DOHH2 (cell line): ENCODE measurements around the gene MAPK8IP2.

Source experiments
- H3F3A ChIP-seq: fragments of 200-600 bp; sonication (generic), shearing (Covaris generic); 2 replicates; pipeline ENCODE4 v1.6.0; 2016; ENCODE audit warnings: antibody characterized with exemption, mild to moderate bottlenecking; ENCODE audit not compliant: control insufficient read depth, insufficient read depth
- H3K27ac ChIP-seq: fragments of 200-600 bp; sonication (generic); 2 replicates; pipeline ENCODE4 v1.5.1; 2014; ENCODE audit warnings: low read depth, mild to moderate bottlenecking, low read length, moderate library complexity
- H3K27me3 ChIP-seq: fragments of 200-600 bp; sonication (generic); 2 replicates; pipeline ENCODE4 v1.6.1; 2014; ENCODE audit warnings: mild to moderate bottlenecking, low read length, mixed read lengths; ENCODE audit not compliant: control insufficient read depth
- H3K36me3 ChIP-seq: fragments of 200-600 bp; sonication (generic); 2 replicates; pipeline ENCODE4 v1.6.1; 2014; ENCODE audit warnings: mild to moderate bottlenecking, low read length, moderate library complexity, mixed read lengths; ENCODE audit not compliant: control insufficient read depth
- H3K4me1 ChIP-seq: fragments of 200-600 bp; sonication (generic); 2 replicates; pipeline ENCODE4 v1.6.1; 2014; ENCODE audit warnings: mild to moderate bottlenecking, low read length, mixed read lengths; ENCODE audit not compliant: control insufficient read depth
- H3K4me2 ChIP-seq: fragments of 200-600 bp; sonication (generic); 2 replicates; pipeline ENCODE4 v1.6.0; 2014; ENCODE audit warnings: mild to moderate bottlenecking, low read length, moderate library complexity
- H3K4me3 ChIP-seq: fragments of 200-600 bp; sonication (generic); 2 replicates; pipeline ENCODE4 v1.5.1; 2014; ENCODE audit warnings: mild to moderate bottlenecking, low read length, mixed read lengths
- H3K79me2 ChIP-seq: fragments of 200-600 bp; sonication (generic); 2 replicates; pipeline ENCODE4 v1.6.1; 2014; ENCODE audit warnings: mild to moderate bottlenecking, low read length, mixed read lengths; ENCODE audit not compliant: control insufficient read depth
- H3K9me2 ChIP-seq: fragments of 200-600 bp; sonication (generic); replicated peaks from 2 replicates; pipeline ENCODE4 v1.6.1; 2014; ENCODE audit warnings: mild to moderate bottlenecking, low read length, mixed read lengths; ENCODE audit not compliant: control insufficient read depth
- H3K9me3 ChIP-seq: fragments of 200-600 bp; sonication (generic); 2 replicates; pipeline ENCODE4 v1.6.1; 2014; ENCODE audit warnings: antibody characterized with exemption, low read length, mixed read lengths; ENCODE audit not compliant: control insufficient read depth, insufficient read depth
- H4K20me1 ChIP-seq: fragments of 200-600 bp; sonication (generic); 2 replicates; pipeline ENCODE4 v1.6.0; 2014; ENCODE audit warnings: low read depth, mild to moderate bottlenecking, antibody characterized with exemption, low read length, moderate library complexity; ENCODE audit not compliant: control insufficient read depth, insufficient read depth
- CTCF ChIP-seq: fragments of 200-600 bp; sonication (generic); IDR thresholded peaks from one replicate; pipeline ENCODE4 v1.5.1; 2014; ENCODE audit warnings: antibody characterized with exemption, mild to moderate bottlenecking, low read depth, low read length; ENCODE audit not compliant: poor library complexity, severe bottlenecking
- EZH2phosphoT487 ChIP-seq: fragments of 200-600 bp; sonication (generic); IDR thresholded peaks from 2 replicates; pipeline ENCODE4 v1.6.1; 2017; ENCODE audit warnings: borderline replicate concordance, mild to moderate bottlenecking, antibody characterized with exemption, low read length, moderate library complexity, mixed read lengths

The MAPK8IP2 gene

GRCh38 chr22:50567721-50568252 lies 32.8 kb upstream of the MAPK8IP2 start:
- Histone ChIP-seq H3K4me2 (no peak overlapping the region), H3K9me2 (no peaks in the 10 kb centered on the region), H3K9me3 (no peaks in the 10 kb centered on the region), H3K27me3 (peaks cover 12% of the 10 kb centered on the region), H3K4me1 (peaks cover 8% of the 10 kb centered on the region), H3K27ac (no peak overlapping the region), H3F3A (peaks cover 2% of the 10 kb centered on the region; the same call in 1 of the 2 replicates), H4K20me1 (no peaks in the 10 kb centered on the region), H3K4me3 (no peak overlapping the region), H3K79me2 (no peaks in the 10 kb centered on the region), H3K36me3 (peaks cover 49% of the 10 kb centered on the region)
- no peak for TF ChIP-seq EZH2phosphoT487
- no peak for TF ChIP-seq CTCF

- H3K79me2 ChIP-seq = no peaks in the 10 kb centered on the region
- no peaks in the 10 kb centered on the region for H3K9me2 ChIP-seq
- H3K36me3 ChIP-seq = peaks cover 57% of the 10 kb centered on the region
- H3K9me3 ChIP-seq = no peaks in the 10 kb centered on the region
- peaks cover 2% of the 10 kb centered on the region; the same call in 1 of the 2 replicates for H3F3A ChIP-seq
- no peak overlapping the region for H3K27ac ChIP-seq
- no peaks in the 10 kb centered on the region for H4K20me1 ChIP-seq
- TF ChIP-seq CTCF = no peak
- no peak for TF ChIP-seq EZH2phosphoT487
- peaks cover 5% of the 10 kb centered on the region for H3K27me3 ChIP-seq
- no peak overlapping the region for H3K4me3 ChIP-seq
- H3K4me2 ChIP-seq = no peak overlapping the region
- H3K4me1 ChIP-seq = no peaks in the 10 kb centered on the region; the same call in 1 of the 2 replicates
These were observed 32.0 kb upstream of the MAPK8IP2 start for GRCh38 chr22:50568626-50569025.

- Histone ChIP-seq H3K27me3 (peaks cover 3% of the 10 kb centered on the region; the same call in 1 of the 2 replicates), H3K36me3 (peaks cover 61% of the 10 kb centered on the region), H3K4me3 (no peak overlapping the region), H3K27ac (no peak overlapping the region), H3K9me3 (no peaks in the 10 kb centered on the region), H3K4me2 (no peak overlapping the region), H3K9me2 (no peaks in the 10 kb centered on the region), H3K4me1 (no peaks in the 10 kb centered on the region; the same call in 1 of the 2 replicates), H3K79me2 (no peaks in the 10 kb centered on the region), H4K20me1 (no peaks in the 10 kb centered on the region), H3F3A (peaks cover 2% of the 10 kb centered on the region; the same call in 1 of the 2 replicates)
- TF ChIP-seq CTCF = no peak
These were observed 31.5 kb upstream of the MAPK8IP2 start for GRCh38 chr22:50569041-50569459.
